NCI-H82 (cell line): ENCODE measurements around the gene DHX8.

ENCODE experiments used
- DNase-seq: peaks from one replicate; lab custom pipeline; 2025; lab: John Stamatoyannopoulos, UW

DHX8 gene

DNA sequence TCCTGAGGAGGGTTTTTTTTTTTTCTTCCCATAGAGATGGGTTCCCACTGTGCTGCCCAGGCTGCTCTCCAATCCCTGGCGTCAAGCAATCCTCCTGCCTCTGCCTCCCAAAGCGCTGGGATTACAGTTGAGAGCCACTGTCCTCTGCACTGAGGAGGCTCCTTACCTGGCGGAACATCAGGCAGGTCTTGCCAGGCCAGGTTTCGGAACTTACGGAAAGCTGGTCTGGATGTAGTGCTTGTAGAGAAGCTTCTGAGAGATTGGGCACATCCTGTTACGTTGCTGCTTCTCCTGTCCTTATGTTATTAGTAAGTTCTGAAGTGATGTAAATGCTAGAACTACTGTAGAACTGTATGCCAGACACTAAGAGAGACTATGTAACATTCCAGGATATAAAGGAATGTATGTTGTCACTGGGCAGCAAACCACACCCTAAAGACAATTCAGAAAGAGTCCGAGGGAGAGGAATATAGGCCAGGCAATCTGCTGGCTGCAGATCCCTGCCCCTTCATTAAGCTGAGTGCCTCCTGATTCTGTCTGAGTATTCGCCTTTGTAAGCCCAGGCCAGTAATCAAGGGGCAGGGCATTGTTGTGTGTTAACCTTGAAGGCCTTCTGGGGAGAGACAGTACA lies 41.3 kb downstream of the DHX8 start:
- DNase-seq: no peak

DNA sequence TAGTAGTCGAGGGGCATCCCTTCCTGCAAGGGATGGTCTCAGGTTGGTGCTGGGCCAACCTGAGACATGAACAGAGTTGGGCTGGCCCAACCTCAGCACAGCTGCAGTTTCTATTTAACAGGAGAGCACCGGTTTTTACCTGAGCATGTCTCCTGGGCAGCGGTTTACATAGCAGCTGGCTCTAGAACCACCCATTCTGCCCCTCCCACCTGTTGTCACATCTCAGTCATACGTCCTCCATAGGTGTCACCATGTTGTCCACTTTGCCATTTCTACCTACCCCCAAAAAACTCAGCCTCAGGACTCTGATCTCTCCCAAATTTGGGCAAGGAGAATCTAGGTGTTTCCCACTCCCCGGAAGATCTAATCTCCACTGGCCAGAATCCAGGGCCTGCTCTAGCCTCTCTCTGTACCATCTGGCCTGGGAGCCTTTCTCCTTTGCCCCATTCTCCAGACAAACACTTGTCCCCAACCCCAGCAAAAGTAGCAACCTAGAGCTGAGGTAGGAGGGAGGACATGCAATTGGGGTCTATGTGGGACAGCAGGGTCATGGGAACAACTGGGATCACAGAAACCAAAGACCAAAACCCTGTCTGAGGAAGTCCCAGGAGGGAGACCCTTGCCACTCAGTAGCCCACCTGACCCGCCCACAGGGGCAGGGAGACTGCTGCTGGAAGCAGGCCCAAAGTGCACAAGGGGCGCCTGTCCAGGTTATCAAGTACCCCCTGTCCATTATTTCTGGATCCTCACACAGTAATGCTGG lies 43.3 kb downstream of the DHX8 start:
- no peak for DNase-seq

DNA sequence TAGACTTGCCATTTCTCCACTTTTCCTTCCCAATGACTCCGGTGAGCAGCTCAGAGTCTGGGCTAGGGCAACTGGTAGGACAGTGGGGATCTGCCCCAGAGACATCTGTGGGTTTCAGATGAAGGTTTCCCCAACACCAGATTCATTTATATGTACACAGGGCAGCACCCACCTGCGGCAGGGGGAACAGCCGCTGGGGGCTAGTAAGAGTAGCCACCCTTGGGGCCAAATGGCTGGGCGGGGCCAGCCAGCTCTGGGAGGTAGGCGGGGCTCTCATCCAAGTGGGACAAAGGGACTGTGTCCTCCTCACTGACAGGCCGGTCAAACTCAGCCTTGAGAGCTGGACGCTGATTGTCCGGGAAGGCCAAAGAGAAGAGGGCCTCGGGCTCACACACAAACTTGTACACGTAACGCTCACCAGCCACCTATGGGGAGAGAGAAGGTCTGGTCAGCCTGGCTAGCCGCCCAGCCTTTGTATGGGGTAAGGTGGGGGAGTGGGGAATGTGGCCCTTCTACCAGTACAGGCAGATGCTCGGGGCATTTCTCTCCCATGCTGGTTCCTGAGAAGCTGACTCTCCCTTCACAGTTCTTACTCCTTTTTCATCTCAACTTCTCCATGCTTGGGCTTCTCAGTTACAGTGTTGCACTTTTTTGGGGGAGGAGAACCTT lies 44.7 kb downstream of the DHX8 start:
- DNase-seq: no peak

DNA sequence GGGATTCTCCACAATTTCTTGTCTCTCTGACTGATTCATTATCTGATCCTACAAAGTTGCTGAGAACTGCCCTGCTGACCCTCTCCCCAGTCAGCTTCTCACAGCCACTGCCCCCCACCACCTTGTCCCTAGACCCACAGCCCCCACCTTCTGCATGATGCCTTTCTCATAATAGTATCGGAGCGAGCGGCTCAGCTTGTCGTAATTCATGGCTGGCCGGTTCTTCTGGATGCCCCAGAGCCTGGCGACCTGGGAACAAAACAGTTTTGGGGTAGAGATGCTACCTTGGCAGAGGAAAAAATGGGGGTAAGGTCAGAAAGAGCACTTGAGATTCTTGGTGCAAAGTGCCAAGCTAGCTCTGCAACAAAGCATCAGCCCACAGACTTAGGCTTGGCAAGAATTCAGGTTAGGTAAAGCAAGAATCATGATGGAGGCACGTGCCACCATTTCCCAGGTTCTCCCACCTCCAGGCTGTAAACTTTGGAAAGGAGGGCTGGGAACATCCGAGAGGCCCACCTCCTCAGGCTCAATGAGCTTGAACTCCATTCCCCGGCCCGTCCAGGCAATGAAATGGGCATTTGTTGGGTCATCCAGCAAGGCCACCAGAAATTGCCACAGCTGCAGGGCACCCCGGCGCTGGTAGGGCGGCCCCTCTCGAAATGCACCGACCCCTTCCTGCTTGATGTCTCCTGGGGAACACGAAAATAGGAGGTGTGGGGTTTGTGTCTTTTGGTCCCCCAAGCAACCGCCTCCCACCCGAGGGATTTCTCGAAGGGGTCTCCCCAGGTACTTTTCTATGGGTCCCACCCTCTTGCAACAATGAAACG lies 45.4 kb downstream of the DHX8 start:
- DNase-seq: no peak

DNA sequence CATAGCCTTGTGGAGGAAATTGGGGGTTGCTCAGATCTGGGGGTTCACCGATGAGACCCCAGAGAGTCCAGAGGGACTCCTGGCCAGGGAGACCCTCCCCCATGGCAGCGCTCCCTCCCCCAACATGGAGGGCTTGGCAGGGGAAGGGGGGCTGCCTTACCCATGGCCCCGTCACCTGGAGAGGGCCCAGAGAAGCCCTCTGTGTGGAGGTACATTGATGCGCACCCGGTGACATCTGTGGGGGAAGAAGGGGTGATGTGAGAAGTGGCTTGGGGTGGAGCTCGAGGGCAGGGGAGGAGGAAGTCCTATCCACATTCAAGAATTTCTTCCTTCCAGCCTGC lies 46.1 kb downstream of the DHX8 start:
- DNase-seq: no peak

DNA sequence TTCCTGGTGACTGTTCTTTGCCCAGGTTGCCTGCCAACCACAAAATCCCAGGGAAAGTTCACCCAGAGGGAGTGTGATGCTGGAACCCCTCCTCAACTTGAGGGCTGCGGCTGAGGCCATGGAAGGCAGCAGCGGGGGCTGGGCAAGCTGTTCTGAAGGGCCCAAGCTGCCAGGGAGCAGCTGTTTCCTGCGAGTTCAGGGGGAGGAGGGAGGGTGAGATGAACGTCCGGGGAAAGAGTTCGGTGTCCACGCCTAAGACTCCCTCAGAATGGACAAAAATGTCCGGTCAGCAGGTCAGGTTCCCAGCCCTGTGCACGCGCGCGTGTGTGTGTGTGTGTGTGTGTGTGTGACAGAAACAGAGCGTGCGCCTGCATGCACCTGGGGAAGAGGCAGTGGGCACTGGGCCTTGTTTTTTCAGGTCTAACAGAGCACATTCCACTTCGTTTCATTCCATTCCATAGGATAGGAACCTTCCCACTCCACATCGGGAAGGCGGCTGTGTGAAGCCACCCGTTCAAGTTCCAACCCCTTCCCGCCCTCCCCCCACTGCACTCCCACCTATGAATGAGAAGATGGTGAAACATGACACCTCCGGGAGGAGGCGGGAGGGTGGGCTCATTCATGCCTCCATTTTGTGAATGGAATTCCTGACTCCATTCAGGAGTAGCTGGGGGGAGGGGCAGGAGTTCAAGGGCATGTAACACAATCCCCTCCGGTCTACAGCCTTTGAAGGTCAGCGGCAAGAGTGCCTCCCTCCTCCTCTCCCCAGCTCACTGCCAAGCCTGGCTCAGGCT lies 46.7 kb downstream of the DHX8 start:
- DNase-seq: peak; percentile 91

DNA sequence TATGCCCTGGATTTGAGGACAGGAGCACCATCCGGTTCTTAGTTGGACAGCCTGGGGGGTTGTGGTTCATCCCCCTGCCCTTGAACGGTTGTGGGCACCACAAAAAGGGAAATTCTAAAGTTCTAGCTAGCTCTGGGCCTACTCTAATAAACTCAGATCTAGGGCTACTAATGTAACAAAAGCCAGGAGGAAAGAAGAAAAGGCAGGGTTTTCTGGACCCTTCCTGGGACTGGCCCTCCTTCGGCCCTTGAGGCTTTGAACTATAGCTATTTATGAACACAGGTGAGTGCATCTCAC lies 47.3 kb downstream of the DHX8 start:
- no peak for DNase-seq

DNA sequence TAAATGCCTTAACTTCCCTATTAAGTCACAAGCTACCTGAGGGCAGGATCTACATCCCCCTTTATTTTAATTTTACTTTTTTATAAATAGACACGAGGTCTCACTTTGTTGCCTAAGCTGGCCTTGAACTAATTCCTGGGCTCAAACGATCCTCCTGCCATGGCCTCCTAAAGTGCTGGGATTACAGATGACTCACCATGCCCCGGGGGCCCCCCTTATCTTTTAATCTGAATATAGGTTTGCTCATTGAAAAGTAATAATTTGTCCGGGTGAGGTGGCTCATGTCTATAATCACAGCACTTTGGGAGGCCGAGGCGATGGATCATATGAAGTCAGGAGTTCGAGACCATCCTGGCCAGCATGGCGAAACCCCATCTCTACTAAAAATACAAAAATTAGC lies 48.2 kb downstream of the DHX8 start:
- DNase-seq: no peak

DNA sequence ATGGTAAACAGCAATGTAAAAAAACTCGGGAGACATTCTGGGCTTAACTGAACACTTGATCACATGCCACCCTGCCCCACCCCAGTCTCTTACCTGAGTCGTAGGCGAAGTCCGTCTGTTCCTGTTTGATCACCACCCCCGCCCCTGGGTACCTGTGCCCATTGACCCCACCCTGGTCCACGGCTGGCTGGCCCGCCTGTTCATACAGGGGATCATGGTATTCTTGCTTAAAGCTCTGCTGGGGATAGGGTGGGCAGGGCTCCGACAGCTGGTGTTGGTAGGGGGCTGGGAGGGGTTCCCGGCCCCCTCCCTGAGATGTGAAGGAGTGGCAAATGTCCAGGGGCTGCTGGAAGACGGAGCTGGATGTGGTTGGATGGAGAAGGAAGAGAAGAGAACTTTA lies 48.8 kb downstream of the DHX8 start:
- DNase-seq: no peak

DNA sequence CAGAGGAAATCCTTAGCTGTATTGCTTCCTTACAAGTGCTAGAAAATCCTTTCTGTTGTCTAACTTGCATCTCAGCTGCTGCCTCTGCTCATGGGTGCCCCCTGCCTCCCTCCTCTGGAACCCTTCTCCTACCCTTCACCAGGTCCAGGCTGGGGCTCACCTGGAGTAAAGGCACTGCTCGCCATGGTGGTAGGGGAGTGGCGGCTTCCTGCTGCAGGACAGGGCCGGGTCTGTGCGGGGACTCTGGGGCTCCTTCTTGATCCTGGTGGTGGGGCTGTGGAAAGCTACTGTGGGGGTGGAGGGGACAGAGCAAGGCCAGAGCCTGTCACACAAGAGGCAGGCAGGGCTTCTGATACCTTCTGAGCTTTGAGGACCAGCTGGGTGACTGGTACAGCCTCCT lies 49.9 kb downstream of the DHX8 start:
- no peak for DNase-seq

DNA sequence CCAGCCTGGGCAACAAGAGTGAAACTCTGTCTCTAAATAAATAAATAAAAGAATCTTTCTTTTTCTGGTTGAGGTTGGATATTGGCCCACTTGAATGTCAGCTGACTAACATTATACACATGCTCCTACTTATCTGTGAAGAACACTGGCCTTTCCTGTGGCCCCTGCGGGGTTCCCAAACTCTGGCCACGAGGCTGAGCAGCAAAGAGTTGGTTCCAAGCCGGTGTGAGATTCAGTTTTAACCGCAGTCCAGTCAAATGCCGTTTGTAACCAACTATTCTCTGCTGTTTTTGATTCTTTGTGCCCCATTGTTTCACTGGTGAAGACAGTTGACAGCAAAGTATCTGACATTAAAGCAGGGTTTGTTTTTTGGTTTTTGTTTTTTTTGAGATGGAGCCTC lies 51.1 kb downstream of the DHX8 start:
- DNase-seq: no peak

DNA sequence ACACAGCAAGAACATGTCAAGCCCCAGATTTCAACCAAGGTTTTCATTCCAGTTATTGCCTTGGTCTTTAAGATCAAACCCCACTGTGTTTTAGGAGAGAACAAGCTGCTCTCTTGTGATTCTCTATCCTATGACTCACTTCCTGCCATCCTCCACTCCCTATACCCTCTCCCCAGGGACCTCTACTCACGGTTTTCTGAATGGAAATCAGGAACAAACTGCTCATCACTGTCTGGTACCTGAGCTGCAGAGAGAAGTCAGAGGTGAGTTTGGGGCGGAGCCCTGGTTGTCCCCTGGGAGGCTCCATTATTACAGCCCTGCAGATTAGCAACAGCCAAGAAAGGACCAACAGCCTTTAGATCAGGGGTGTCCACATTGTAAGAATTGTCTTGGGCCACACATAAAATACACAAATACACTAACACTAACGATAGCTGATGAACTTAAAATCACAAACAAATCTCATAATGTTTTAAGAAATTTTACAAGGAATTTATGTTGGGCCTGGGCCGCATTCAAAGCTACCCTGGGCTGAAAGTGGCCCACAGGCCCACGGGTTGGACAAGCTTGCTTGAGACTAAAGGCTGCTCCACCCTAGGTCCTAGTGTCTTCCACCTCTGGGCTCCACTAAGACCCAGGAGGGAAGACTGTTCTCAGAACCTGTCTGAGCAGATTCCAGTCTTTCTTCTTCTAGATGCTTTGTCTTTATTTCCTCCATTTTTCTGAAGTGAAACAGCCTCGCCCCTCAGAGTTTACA lies 52.6 kb downstream of the DHX8 start:
- peak; percentile 37 for DNase-seq

DNA sequence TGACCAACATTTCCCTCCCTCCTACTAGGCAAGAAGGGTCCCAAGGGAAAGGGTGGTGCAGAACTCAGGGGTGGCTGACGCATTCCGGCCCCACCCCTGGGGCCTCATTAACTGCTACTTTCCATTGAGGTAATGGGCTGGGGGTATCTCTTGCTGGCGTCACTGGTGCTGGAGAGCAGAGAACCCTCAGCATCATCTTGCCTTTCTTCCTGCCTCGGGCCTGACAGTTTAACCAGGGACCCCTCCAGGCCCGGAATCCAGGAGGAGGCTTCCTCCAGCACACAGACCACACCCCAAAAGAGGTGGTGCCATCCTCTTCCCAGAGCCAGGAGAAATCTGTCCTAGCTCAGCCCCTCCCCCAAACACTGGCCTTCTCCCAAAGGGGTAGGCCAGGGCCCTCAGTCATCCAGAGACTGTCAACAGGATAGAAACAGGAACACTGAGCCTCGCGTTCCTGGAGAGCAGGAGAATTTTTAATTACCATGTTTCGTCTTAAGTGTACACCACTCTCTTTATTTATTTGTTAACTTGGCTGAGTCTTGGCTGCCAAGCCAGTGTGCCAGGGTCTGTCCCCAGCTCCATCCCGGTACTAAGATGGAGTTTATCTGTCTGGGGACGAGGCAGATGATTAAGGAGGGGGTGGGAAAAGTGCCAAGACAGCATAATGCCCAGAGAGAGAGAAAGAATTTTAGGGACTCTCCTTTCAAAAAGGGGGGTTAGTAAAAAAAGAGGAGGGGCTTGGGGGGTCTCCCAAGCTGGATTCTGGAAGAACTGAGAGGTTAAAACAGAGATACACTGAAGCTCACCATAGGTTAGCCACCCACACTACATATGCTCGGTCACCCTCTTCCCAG lies 57.3 kb downstream of the DHX8 start:
- peak; percentile 36 for DNase-seq

DNA sequence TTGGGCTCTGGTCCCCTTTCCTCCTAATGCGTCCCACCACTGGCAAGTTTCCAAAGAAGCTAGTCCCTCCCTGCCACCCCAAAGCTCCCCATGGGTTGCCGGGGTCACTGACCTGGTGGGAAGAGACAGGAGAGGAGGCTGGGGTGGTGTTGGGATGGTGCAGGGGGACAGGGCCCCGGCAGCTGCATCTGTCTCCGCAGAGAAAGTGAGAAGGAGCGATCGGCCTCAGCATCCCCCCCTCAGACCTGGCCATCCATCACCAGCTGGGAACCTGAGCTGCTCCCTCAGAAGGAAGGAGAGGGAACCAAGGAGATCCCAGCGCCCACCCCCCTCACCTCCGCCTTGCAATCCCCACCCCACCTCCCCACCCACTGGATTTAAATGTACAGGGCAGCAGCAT lies 59.1 kb downstream of the DHX8 start:
- no peak for DNase-seq

DNA sequence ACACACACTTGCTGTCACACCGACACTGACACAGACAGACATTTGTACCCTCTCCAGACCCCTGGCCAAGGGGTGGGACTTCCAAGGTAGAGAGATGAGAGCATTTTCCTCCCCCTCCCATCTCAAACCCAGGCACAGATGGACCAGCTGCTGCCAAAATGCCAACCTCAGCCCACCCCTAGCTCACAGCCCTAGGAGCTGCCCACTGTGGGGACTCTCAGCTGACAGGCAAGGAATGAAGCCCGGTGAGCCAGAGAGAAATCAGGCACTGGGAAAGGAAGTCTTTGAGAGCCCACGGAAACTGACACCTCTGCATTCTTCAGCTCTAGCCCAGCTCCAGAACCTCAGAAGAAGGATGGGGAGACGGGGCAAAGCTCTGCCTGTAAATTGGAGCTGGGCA lies 59.5 kb downstream of the DHX8 start:
- DNase-seq: no peak

DNA sequence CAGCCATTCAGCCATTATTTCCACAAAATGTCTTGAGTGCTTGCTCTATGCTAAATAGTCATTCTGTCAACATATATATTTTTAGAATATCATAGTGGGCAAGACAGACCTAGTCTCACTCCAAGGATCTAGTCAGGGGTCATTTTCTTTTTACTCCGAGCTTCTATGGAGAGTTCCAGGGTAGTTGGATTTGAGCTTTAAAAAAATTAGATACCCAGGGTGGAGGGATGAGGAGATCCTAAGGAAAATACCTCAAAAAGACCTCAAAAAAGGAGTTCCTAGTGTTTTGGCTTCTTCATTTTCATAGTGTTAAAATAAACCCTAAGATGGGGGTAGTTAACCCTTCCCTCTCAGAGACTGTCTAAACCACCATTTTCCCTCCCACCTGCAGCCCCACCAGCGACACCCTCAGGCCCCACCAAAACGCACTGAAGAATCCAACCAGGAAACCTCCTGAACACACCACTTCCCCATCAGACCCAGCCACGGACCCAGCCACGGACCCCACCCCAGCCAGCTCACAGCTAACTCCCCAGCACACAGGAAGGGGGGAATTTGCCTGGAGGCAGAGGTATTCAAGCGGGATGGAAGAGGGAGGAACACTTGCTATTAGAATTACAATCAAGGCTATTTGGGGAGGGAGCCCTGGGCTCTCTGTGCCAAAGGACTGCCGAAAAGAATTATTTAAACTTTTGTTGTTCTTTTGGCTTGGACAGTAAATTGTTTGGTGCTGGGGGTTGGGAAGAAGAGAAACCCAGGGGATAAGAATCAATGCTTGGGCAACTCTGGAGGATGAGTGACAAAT lies 60.2 kb downstream of the DHX8 start:
- DNase-seq: no peak

DNA sequence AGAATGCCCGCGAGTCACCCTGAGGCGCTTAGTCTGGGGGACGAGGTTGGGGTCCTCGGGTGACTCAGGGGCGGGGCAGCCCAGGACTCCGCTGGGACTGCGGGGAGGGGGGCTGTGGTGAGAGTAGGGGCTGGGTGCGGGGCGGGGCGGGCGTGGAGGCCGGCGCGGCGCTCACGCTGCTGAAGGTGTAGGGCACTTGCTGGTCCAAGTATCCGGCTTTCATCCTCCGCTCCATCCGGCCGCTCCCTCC lies 61.5 kb downstream of the DHX8 start:
- no peak for DNase-seq

DNA sequence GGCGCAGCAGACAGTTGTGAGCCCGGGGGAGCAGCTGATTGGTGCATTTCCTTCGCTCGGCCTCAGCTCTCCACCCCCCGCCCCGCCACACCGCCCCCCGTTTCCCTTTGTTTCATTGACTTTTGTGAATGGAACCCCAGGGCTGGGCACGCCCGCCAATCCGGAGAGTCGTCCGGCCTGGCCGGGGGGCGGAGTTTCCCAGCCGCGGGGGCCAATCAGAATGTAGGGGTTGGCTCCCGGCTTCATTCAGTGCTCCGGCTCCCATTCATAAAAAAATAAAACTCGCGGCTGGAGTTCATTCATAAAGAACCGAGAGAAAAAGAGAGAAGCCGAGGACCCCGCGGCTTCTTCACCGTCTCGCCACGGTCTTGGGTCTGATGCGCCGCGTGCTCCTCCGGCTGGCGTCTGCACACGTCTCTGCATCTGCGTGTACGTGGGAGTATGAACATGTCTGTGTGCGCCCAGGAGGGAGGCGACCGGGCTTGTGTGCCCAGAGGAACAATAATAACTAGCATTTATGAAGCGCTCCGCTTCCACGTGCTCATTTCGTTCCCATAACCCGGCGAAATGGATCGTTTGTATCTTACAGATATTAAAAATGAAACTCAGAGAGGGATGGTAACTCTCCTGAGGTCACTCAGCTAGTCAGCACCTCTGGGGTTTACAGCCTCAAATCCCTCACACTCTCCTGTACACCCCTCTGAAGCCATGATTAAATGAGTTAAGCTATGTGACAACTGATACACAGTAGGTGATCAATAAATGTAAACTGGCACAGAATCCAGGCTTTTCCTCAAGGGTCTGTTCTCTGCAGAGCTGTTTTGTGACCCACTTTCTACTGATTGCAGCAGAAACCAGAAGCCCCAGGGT lies 62.8 kb downstream of the DHX8 start, which contains the start of gene ETV4:
ETV4 (minus strand) TSS at position 22 of the 870 bp plus-strand sequence. CDS start 723 bp downstream, outside the sequence.
- DNase-seq: peak; percentile 93

DNA sequence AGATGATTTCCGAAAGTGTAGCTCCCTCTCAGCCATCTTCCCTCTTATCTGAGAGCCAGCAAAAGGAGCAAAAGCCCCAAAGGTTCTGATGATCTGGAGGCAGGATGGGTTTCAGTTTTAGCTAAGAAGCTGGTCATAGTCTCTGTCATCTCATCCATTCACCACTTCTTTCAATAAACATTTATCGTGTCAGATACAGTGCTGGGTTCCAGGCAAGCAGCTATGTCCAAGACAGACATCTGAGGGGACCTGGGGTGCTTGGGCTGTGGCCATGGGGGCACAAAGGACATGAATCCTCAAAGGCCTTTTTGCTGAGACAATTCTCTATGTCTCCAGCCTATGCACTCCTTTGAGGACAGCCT lies 63.4 kb downstream of the DHX8 start:
- DNase-seq: no peak
